Tibial nerve (tissue), 4 donors: ENCODE measurements around the gene PCBD1. TPM values are rescaled to one million over a fixed set of nuclear protein-coding genes. Genes with fewer than 3 reads are reported as not detected.
A peak's percentile ranks its signal among the peaks of the same experiment; 100 is the strongest.

ENCODE experiments used
- DNase-seq, 2 donors: peaks; one replicate each; pipeline ENCODE4 v3.0.0-alpha.2; 2019; ENCODE audit warnings: low spot score in 2 of 2
- H3K27ac ChIP-seq, 4 donors: fragments of 200-600 bp; sonication (generic) in 3 of 4; one replicate each; pipeline ENCODE4 v1.5.1; 2017 to 2019; ENCODE audit warnings: mild to moderate bottlenecking in 1 of 4
- H3K27me3 ChIP-seq, 2 donors: fragments of 200-600 bp; sonication (generic) in 1 of 2; one replicate each; pipeline versions ENCODE4 v1.5.1 to v1.6.0; 2017 to 2019
- H3K36me3 ChIP-seq, 3 donors: fragments of 200-600 bp; sonication (generic); one replicate each; pipeline ENCODE4 v1.5.1; 2018 to 2019
- H3K4me1 ChIP-seq, 4 donors: fragments of 200-600 bp; sonication (generic) in 3 of 4; one replicate each; pipeline ENCODE4 v1.5.1; 2017 to 2019
- H3K4me3 ChIP-seq, 4 donors: fragments of 200-600 bp; sonication (generic) in 3 of 4; one replicate each; pipeline ENCODE4 v1.5.1; 2017 to 2019; ENCODE audit warnings: mild to moderate bottlenecking in 1 of 4, moderate library complexity in 1 of 4
- H3K9me3 ChIP-seq, 4 donors: fragments of 200-600 bp; sonication (generic) in 3 of 4; one replicate each; pipeline ENCODE4 v1.5.1; 2017 to 2019
- CTCF ChIP-seq, 5 experiments: fragments of 200-600 bp in 3 of 5; fragments of 450-650 bp in 2 of 5; sonication (generic) in 3 of 5; IDR thresholded peaks; one replicate each; pipeline ENCODE4 v1.5.1; 2016 to 2019; ENCODE audit warnings: antibody characterized with exemption in 5 of 5, mild to moderate bottlenecking in 3 of 5, moderate library complexity in 2 of 5
- EP300 ChIP-seq, 2 donors: sonication (generic); formaldehyde crosslinking; IDR thresholded peaks; one replicate each; pipeline ENCODE4 v1.6.1; 2017; ENCODE audit warnings: antibody characterized with exemption in 2 of 2, mild to moderate bottlenecking in 1 of 2
- POLR2A ChIP-seq, 2 donors: fragments of 450-650 bp; IDR thresholded peaks; one replicate each; pipeline ENCODE4 v1.6.1; 2017; ENCODE audit warnings: antibody characterized with exemption in 2 of 2, mild to moderate bottlenecking in 2 of 2, moderate library complexity in 2 of 2
- WGBS, 2 donors: methylation state at CpG; one replicate each; pipeline ENCODE4 v1.1.5; 2018; 5-methylcytosine and 5-hydroxymethylcytosine counted together
- total RNA-seq, 4 donors: library from RNA; depleted of rRNA; stranded (reverse); fragments of >200 nt; gene quantifications; one replicate each; pipeline ENCODE4 v1.1.0, GENCODE V29; 2016

PCBD1 gene
- total RNA-seq, result 10 to 100 TPM; 32.2 to 57.7 (median 39.1) TPM

GRCh38 chr10:70887804-70888800 is at the start of gene PCBD1:
Gene PCBD1, minus strand, starts transcription at chr10:70888565. Its CDS starts 32 bp downstream, at chr10:70888533.
- no peaks in the 10 kb centered on the region for H3K27me3 ChIP-seq
- TF ChIP-seq POLR2A (IDR thresholded peaks at IDR 0.05) (peak in 1 of 2 donors; percentile 42), CTCF (IDR thresholded peaks at IDR 0.05) (no peak), EP300 (IDR thresholded peaks at IDR 0.05) (peak in 1 of 2 donors; percentile 41)
- H3K9me3 ChIP-seq, result no peaks in the 10 kb centered on the region
- DNase-seq, result peak; percentile 38 to 57
- H3K27ac ChIP-seq, result peak within 1 kb of the TSS; percentile 82 to 92 (median 91)
- H3K36me3 ChIP-seq, result peaks cover 0 to 34% (median 0%) of the 10 kb centered on the region in 3 donors
- H3K4me1 ChIP-seq, result peaks cover 0 to 24% (median 4%) of the 10 kb centered on the region in 4 donors
- H3K4me3 ChIP-seq, result peak within 1 kb of the TSS; percentile 59 to 75 (median 68)
- WGBS, 2 donors, result 0 to 2% methylated on average over 13 to 38 of the region's 85 CpGs

GRCh38 chr10:70937661-70938060 is 49.3 kb upstream of the PCBD1 start:
- Histone ChIP-seq H3K27ac (no peak overlapping the region), H3K36me3 (no peaks in the 10 kb centered on the region), H3K27me3 (no peaks in the 10 kb centered on the region), H3K9me3 (no peaks in the 10 kb centered on the region), H3K4me1 (no peaks in the 10 kb centered on the region), H3K4me3 (no peak overlapping the region)
- TF ChIP-seq EP300 (IDR thresholded peaks at IDR 0.05) (no peak), CTCF (IDR thresholded peaks at IDR 0.05) (no peak), POLR2A (IDR thresholded peaks at IDR 0.05) (no peak)
- DNase-seq, result no peak
- 72 to 79% methylated on average over 7 of the region's 7 CpGs for WGBS, 2 donors

- TF ChIP-seq CTCF (IDR thresholded peaks at IDR 0.05), result no peak
- TF ChIP-seq POLR2A (IDR thresholded peaks at IDR 0.05), result no peak
- TF ChIP-seq EP300 (IDR thresholded peaks at IDR 0.05), result no peak
- H3K27ac ChIP-seq, result no peak overlapping the region
- H3K4me3 ChIP-seq, result no peak overlapping the region
- no peaks in the 10 kb centered on the region for H3K4me1 ChIP-seq
- H3K9me3 ChIP-seq, result no peaks in the 10 kb centered on the region
- no peak for DNase-seq
- no peaks in the 10 kb centered on the region for H3K27me3 ChIP-seq
- no peaks in the 10 kb centered on the region for H3K36me3 ChIP-seq
- 67 to 70% methylated on average over 3 to 6 of the region's 6 CpGs for WGBS, 2 donors
Measured at GRCh38 chr10:70936111-70936510, 47.7 kb upstream of the PCBD1 start.

DNA sequence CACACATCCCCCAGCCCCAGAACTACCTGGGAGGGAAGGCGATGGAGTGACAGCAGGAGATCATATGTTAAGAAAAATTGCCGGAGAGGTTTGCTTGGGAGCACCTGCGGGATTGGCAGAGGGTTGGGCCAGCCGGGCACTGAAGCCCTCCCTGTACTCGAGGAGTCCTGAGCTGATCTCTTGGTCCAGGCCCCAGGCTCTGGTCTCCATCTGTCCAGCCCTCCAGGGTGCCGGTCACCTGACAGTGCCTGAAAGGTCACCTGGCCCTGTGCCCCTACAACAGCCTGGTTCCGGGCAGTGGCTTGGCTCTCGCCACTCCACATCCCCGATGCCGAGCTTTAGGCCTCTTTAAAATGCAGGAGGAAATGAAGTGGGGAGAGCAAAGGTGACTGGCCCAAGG is 47.3 kb upstream of the PCBD1 start:
- H3K27me3 ChIP-seq, result no peaks in the 10 kb centered on the region
- DNase-seq, result no peak
- H3K27ac ChIP-seq, result no peak overlapping the region
- 73% methylated on average over 10 of the region's 10 CpGs for WGBS, 2 donors
- H3K4me1 ChIP-seq, result no peaks in the 10 kb centered on the region
- TF ChIP-seq EP300 (IDR thresholded peaks at IDR 0.05) (no peak), POLR2A (IDR thresholded peaks at IDR 0.05) (no peak), CTCF (IDR thresholded peaks at IDR 0.05) (no peak)
- no peaks in the 10 kb centered on the region for H3K36me3 ChIP-seq
- H3K9me3 ChIP-seq, result no peaks in the 10 kb centered on the region
- H3K4me3 ChIP-seq, result no peak overlapping the region

DNA sequence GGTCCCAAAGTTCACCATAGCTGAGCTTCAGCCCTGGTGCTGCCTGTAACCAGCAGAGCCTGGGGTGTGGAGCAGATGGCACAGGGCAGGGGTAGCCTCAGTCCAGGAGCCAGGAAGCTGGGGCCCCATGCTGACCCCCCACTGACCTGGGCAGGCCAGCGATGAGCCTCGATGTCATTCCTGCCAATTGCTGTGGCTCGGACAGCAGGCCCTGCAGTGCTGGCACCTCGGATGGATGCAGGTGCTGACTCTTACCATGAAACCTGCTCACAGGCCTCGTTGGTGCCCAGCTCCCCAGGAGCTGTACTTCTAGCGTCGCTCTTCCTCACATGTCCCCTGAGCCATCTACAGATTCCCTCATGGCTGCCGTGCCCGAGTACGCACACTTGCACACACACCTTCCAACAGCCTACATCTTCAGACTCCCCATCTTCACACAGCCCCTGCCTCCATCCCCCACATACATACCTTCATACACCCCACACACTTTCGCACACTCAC is 46.8 kb upstream of the PCBD1 start:
- Histone ChIP-seq H3K36me3 (no peaks in the 10 kb centered on the region), H3K27me3 (no peaks in the 10 kb centered on the region), H3K9me3 (no peaks in the 10 kb centered on the region), H3K4me3 (no peak overlapping the region), H3K4me1 (no peaks in the 10 kb centered on the region), H3K27ac (no peak overlapping the region)
- no peak for TF ChIP-seq CTCF (IDR thresholded peaks at IDR 0.05)
- TF ChIP-seq POLR2A (IDR thresholded peaks at IDR 0.05), result no peak
- TF ChIP-seq EP300 (IDR thresholded peaks at IDR 0.05), result no peak
- no peak for DNase-seq
- 89 to 95% methylated on average over 11 of the region's 11 CpGs for WGBS, 2 donors
